Left lung (tissue), 10 donors: ENCODE measurements around the gene DLGAP1. TPM values are rescaled to one million over a fixed set of nuclear protein-coding genes. Genes with fewer than 3 reads are reported as not detected.

ENCODE experiments used
- ATAC-seq: fragments of 200-7000 bp; cut with Tn5 transposase; one replicate; pipeline ENCODE4 v1.9.1; 2020; ENCODE audit warnings: moderate library complexity
- DNase-seq, 4 donors: peaks; one replicate each; pipeline ENCODE4 v3.0.0-alpha.2; 2013 to 2020
- H3K27ac ChIP-seq, 2 donors: fragments of 200-600 bp; sonication (generic) in 1 of 2; one replicate each; pipeline versions ENCODE4 v1.5.0 to v1.8.0; 2020 to 2021
- H3K27me3 ChIP-seq, 2 donors: fragments of 200-600 bp; sonication (generic) in 1 of 2; one replicate each; pipeline versions ENCODE4 v1.5.0 to v1.8.0; 2020 to 2021
- H3K36me3 ChIP-seq, 2 donors: fragments of 200-600 bp; sonication (generic) in 1 of 2; one replicate each; pipeline versions ENCODE4 v1.5.0 to v1.8.0; 2020 to 2021
- H3K4me1 ChIP-seq, 2 donors: fragments of 200-600 bp; one replicate each; pipeline ENCODE4 v1.8.0; 2021
- H3K4me3 ChIP-seq, 2 donors: fragments of 200-600 bp; sonication (generic) in 1 of 2; one replicate each; pipeline versions ENCODE4 v1.5.0 to v1.8.0; 2020 to 2021; ENCODE audit warnings: mild to moderate bottlenecking in 1 of 2
- H3K9me3 ChIP-seq, 2 donors: fragments of 200-600 bp; sonication (generic) in 1 of 2; one replicate each; pipeline versions ENCODE4 v1.5.0 to v1.8.0; 2020 to 2021
- CTCF ChIP-seq, 2 donors: fragments of 200-600 bp; sonication (generic) in 1 of 2; IDR thresholded peaks; one replicate each; pipeline versions ENCODE4 v1.5.0 to v1.8.0; 2021; ENCODE audit warnings: antibody characterized with exemption in 2 of 2
- intact Hi-C, 2 donors: fragments of 100-400 bp; cut with DNase I; formaldehyde crosslinking; loops; one replicate each; pipeline versions ENCODE4 v1.11.2 to v1.14.2; 2022
- polyA plus RNA-seq, 6 donors: library from polyadenylated mRNA; unstranded; fragments of 120-200 nt; gene quantifications; one replicate each; pipeline ENCODE4 v1.2.1, GENCODE V29; 2013; ENCODE audit not compliant: insufficient read length in 6 of 6
- total RNA-seq, 2 donors: library from RNA; stranded (reverse); fragmentation: NEBNext Ultra II Directional; extraction: Animal tissue kit (Norgen Biotek cat#: 25700); gene quantifications; one replicate each; pipeline ENCODE4 v1.2.1, GENCODE V29; 2021
- donor health status: DM: no; HTN: yes; CAD: no.
- donor health status: DM: no; HTN: no; CAD: no.

Gene DLGAP1
- total and polyA plus RNA-seq, 8 donors: 1.6 to 4.0 (median 2.1) TPM

- ATAC-seq (no peak), DNase-seq (no peak)
- H3K27me3 ChIP-seq: no peaks in the 10 kb centered on the region
- intact Hi-C loops: no loop called here
- H3K36me3 ChIP-seq: no peaks in the 10 kb centered on the region
- H3K27ac ChIP-seq: no peak overlapping the region
- no peaks in the 10 kb centered on the region for H3K9me3 ChIP-seq
- peaks cover 0 to 1% of the 10 kb centered on the region in 2 donors for H3K4me1 ChIP-seq
- TF ChIP-seq CTCF (IDR thresholded peaks at IDR 0.05): no peak
- H3K4me3 ChIP-seq: no peak overlapping the region
Observed at GRCh38 chr18:3741333-3741732, 713.8 kb downstream of the DLGAP1 start.

GRCh38 chr18:3728704-3729437 is 726.2 kb downstream of the DLGAP1 start:
- no peaks in the 10 kb centered on the region for H3K27me3 ChIP-seq
- intact Hi-C loops: no loop called here
- DNase-seq: peak in 1 of 4 donors; percentile 70
- H3K4me3 ChIP-seq: no peak overlapping the region
- no peak for ATAC-seq
- no peaks in the 10 kb centered on the region for H3K9me3 ChIP-seq
- no peaks in the 10 kb centered on the region for H3K36me3 ChIP-seq
- H3K27ac ChIP-seq: no peak overlapping the region
- H3K4me1 ChIP-seq: peaks cover under 1 to 17% of the 10 kb centered on the region in 2 donors
- no peak for TF ChIP-seq CTCF (IDR thresholded peaks at IDR 0.05)

DNA sequence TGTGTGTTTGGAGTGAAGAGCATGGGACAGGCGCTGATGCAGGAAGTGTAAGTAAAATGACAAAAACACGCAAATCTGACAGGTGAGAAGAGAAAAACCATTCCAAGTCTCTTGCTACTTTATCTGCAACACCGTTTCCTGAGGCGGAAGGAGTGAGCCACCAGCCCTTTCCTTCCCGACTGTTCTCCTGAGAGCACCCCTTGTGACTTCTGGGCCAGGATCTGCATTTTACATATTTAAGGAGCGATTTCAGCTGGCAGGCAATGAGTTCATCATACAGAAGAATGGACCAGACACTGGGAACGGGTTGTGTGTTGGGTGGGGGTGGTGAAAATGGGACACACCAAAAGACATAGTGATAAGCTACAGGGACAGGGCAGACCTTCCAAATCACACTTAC is 727.8 kb downstream of the DLGAP1 start:
- no peak for ATAC-seq
- intact Hi-C loops: no loop called here
- Histone ChIP-seq H3K27ac (no peak overlapping the region), H3K4me3 (no peak overlapping the region), H3K9me3 (no peaks in the 10 kb centered on the region), H3K27me3 (no peaks in the 10 kb centered on the region), H3K36me3 (no peaks in the 10 kb centered on the region), H3K4me1 (peaks cover 15 to 33% of the 10 kb centered on the region in 2 donors)
- no peak for TF ChIP-seq CTCF (IDR thresholded peaks at IDR 0.05)
- no peak for DNase-seq

GRCh38 chr18:3726238-3726951 is 728.7 kb downstream of the DLGAP1 start:
- Histone ChIP-seq H3K4me3 (no peak overlapping the region), H3K27me3 (no peaks in the 10 kb centered on the region), H3K27ac (no peak overlapping the region), H3K9me3 (no peaks in the 10 kb centered on the region), H3K36me3 (no peaks in the 10 kb centered on the region), H3K4me1 (peaks cover 15 to 41% of the 10 kb centered on the region in 2 donors)
- TF ChIP-seq CTCF (IDR thresholded peaks at IDR 0.05): no peak
- intact Hi-C loops: no loop called here
- DNase-seq: no peak
- peak; percentile 57 for ATAC-seq

DNA sequence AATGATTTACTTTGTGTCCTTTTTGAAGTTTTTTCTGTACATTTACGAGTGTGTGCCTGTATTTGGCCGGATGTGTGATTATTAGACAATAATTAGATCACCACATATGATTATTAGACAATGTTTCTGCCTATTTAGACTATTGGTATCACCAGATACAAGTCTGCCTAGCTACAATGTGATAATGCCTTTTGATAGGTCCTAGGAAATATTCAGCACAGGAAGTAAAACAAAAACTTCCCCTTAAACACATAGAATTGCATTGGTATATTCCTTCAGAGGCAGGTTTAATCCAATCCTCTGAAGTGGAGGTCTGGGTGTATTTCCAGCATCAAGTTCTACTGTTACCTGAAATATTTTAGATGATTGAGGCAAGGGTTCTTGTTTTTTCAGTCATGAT is 730.0 kb downstream of the DLGAP1 start:
- intact Hi-C loops: no loop called here

More for the DNA sequence above, 730.0 kb downstream of the DLGAP1 start:
- ATAC-seq (peak; percentile 50), DNase-seq (no peak)
- H3K9me3 ChIP-seq: no peaks in the 10 kb centered on the region
- TF ChIP-seq CTCF (IDR thresholded peaks at IDR 0.05): no peak
- no peak overlapping the region for H3K27ac ChIP-seq
- no peak overlapping the region for H3K4me3 ChIP-seq
- H3K36me3 ChIP-seq: no peaks in the 10 kb centered on the region
- H3K4me1 ChIP-seq: peaks cover 15 to 45% of the 10 kb centered on the region in 2 donors
- H3K27me3 ChIP-seq: no peaks in the 10 kb centered on the region
